Endodermal cell (in vitro differentiated cells): ENCODE data around the gene AHI1. TPM values are rescaled to one million over a fixed set of nuclear protein-coding genes. Genes with fewer than 3 reads are reported as not detected.

Source experiments
- DNase-seq: peaks from one replicate; pipeline ENCODE4 v3.0.0-alpha.2; 2017
- H3K27ac ChIP-seq: 2 replicates; pipeline ENCODE4 v1.5.1; 2013; ENCODE audit warnings: mild to moderate bottlenecking, low read depth, low read length, moderate library complexity
- H3K27me3 ChIP-seq: 2 replicates; pipeline ENCODE4 v1.6.1; 2013; ENCODE audit warnings: mild to moderate bottlenecking, low read length, moderate library complexity; ENCODE audit not compliant: insufficient read depth, control insufficient read depth, poor library complexity, severe bottlenecking
- H3K36me3 ChIP-seq: 2 replicates; pipeline ENCODE4 v1.7.0; 2013; ENCODE audit warnings: mild to moderate bottlenecking, low read length, moderate library complexity; ENCODE audit not compliant: control insufficient read depth, insufficient read depth
- H3K4me1 ChIP-seq: one replicate; pipeline ENCODE4 v1.7.0; 2013; ENCODE audit warnings: low read length; ENCODE audit not compliant: control insufficient read depth, insufficient read depth
- H3K4me3 ChIP-seq: 2 replicates; pipeline ENCODE4 v1.5.1; 2013; ENCODE audit warnings: mild to moderate bottlenecking, low read length, moderate library complexity
- H3K9ac ChIP-seq: 2 replicates; pipeline ENCODE4 v1.6.1; 2013; ENCODE audit warnings: mild to moderate bottlenecking, low read length, moderate library complexity; ENCODE audit not compliant: poor library complexity, severe bottlenecking; ENCODE audit errors: extremely low read depth
- H3K9me3 ChIP-seq: 2 replicates; pipeline ENCODE4 v1.6.1; 2013; ENCODE audit warnings: mild to moderate bottlenecking, low read length, moderate library complexity; ENCODE audit not compliant: control insufficient read depth
- H3K27ac Mint-ChIP-seq: 2 replicates; pipeline ENCODE4 v1.8.0; 2020; ENCODE audit warnings: mixed read lengths
- H3K27me3 Mint-ChIP-seq: 2 replicates; pipeline ENCODE4 v1.8.0; 2021; ENCODE audit warnings: mild to moderate bottlenecking, mixed read lengths; ENCODE audit not compliant: insufficient read depth
- H3K36me3 Mint-ChIP-seq: 2 replicates; pipeline ENCODE4 v1.8.0; 2020; ENCODE audit warnings: low read depth, mixed read lengths
- H3K4me1 Mint-ChIP-seq: 2 replicates; pipeline ENCODE4 v1.8.0; 2020; ENCODE audit warnings: mixed read lengths
- H3K4me3 Mint-ChIP-seq: 2 replicates; pipeline ENCODE4 v1.8.0; 2020; ENCODE audit warnings: mild to moderate bottlenecking, moderate library complexity, mixed read lengths
- H3K9me3 Mint-ChIP-seq: 2 replicates; pipeline ENCODE4 v1.8.0; 2020; ENCODE audit warnings: mild to moderate bottlenecking, mixed read lengths
- WGBS, 2 experiments: methylation state at CpG; one replicate each; pipeline versions ENCODE4 v1.1.5 to v1.1.7; 2013; ENCODE audit warnings: missing lambda C conversion rate in 2 of 2, mixed read lengths in 1 of 2; ENCODE audit not compliant: insufficient coverage in 1 of 2, insufficient read length in 1 of 2; 5-methylcytosine and 5-hydroxymethylcytosine counted together
- total RNA-seq, 2 donors: library from RNA; stranded (reverse); fragmentation: NEBNext Ultra II Directional in 1 of 2; extraction: Animal tissue kit (Norgen Biotek cat#: 25700) in 1 of 2; gene quantifications; 2 replicates in 1 of 2; 3 replicates in 1 of 2; pipeline ENCODE4 v1.2.1, GENCODE V29; 2021
- TF ChIP-seq, protein P1 (sequence below): fragments of 200-600 bp; sonication (generic); conservative IDR thresholded peaks from 2 replicates; pipeline ENCODE4 v1.5.0; 2021; ENCODE audit warnings: antibody characterized with exemption, mild to moderate bottlenecking

Gene AHI1
- total RNA-seq, 2 donors from 2014 or later = 24.9 to 34.9 TPM

DNA sequence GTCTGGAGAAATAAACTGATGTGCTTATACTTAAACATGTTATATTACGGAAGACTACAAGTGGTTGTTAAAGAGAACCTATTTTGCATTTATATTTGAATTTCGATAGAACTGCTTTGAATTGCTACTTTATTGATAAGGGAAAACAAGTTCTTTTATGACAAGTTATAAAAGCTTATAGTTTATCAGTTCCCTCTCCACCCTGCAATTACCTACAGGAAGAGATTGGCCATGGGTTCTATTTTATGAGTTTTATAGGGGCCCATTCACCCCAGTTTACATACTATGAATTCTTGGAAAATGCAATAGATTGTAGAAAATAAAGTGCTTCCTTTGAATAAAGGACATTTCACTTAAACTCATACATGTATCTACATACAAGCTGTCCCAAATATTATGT, 144.4 kb downstream of the AHI1 start:
- no peak overlapping the region for H3K27ac Mint-ChIP-seq
- Histone ChIP-seq H3K27ac (no peak overlapping the region), H3K9ac (no peak overlapping the region), H3K36me3 (no peaks in the 10 kb centered on the region), H3K4me3 (no peak overlapping the region), H3K4me1 (no peaks in the 10 kb centered on the region), H3K9me3 (no peaks in the 10 kb centered on the region), H3K27me3 (no peaks in the 10 kb centered on the region)
- peaks cover 2% of the 10 kb centered on the region for H3K4me1 Mint-ChIP-seq
- DNase-seq = no peak
- no peaks in the 10 kb centered on the region for H3K36me3 Mint-ChIP-seq
- no peaks in the 10 kb centered on the region for H3K27me3 Mint-ChIP-seq
- 90% methylated on average over 2 of the region's 2 CpGs; no CpG with 5 or more reads in 1 of the 2 experiments for WGBS, 2 experiments
- no peak overlapping the region for H3K4me3 Mint-ChIP-seq
- H3K9me3 Mint-ChIP-seq = no peaks in the 10 kb centered on the region
- TF ChIP-seq, protein P1, sequence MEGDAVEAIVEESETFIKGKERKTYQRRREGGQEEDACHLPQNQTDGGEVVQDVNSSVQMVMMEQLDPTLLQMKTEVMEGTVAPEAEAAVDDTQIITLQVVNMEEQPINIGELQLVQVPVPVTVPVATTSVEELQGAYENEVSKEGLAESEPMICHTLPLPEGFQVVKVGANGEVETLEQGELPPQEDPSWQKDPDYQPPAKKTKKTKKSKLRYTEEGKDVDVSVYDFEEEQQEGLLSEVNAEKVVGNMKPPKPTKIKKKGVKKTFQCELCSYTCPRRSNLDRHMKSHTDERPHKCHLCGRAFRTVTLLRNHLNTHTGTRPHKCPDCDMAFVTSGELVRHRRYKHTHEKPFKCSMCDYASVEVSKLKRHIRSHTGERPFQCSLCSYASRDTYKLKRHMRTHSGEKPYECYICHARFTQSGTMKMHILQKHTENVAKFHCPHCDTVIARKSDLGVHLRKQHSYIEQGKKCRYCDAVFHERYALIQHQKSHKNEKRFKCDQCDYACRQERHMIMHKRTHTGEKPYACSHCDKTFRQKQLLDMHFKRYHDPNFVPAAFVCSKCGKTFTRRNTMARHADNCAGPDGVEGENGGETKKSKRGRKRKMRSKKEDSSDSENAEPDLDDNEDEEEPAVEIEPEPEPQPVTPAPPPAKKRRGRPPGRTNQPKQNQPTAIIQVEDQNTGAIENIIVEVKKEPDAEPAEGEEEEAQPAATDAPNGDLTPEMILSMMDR = no peak

DNA sequence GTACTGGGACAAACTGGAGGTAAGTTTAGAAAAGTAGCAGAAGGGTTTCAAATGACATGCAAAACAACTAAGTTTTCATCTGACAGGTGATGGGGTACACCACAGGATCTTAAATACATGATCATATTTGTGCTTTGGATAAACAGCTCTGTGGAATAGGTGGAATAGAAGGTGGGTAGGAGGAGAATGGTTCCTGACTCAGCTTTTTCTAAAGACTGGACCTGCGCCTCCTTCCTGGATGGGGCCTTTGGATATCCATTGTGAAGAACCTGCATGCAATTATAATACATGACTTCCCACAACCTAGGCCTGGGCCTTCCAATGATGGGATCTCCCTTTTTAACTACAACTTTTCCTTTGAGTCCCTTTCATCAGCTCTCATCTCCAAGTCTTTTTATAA, 145.9 kb downstream of the AHI1 start:
- H3K27me3 ChIP-seq = no peaks in the 10 kb centered on the region
- H3K9me3 Mint-ChIP-seq = no peaks in the 10 kb centered on the region
- TF ChIP-seq, protein P1 = no peak
- no peak overlapping the region for H3K4me3 ChIP-seq
- WGBS, 2 experiments = 100% methylated on average over 1 of the region's 1 CpG; no CpG with 5 or more reads in 1 of the 2 experiments
- no peaks in the 10 kb centered on the region for H3K36me3 Mint-ChIP-seq
- no peaks in the 10 kb centered on the region for H3K4me1 ChIP-seq
- H3K36me3 ChIP-seq = no peaks in the 10 kb centered on the region
- H3K4me3 Mint-ChIP-seq = no peak overlapping the region
- H3K4me1 Mint-ChIP-seq = peaks cover 9% of the 10 kb centered on the region
- no peak overlapping the region for H3K27ac ChIP-seq
- no peak overlapping the region for H3K9ac ChIP-seq
- H3K9me3 ChIP-seq = no peaks in the 10 kb centered on the region
- no peak overlapping the region for H3K27ac Mint-ChIP-seq
- no peak for DNase-seq
- H3K27me3 Mint-ChIP-seq = no peaks in the 10 kb centered on the region

DNA sequence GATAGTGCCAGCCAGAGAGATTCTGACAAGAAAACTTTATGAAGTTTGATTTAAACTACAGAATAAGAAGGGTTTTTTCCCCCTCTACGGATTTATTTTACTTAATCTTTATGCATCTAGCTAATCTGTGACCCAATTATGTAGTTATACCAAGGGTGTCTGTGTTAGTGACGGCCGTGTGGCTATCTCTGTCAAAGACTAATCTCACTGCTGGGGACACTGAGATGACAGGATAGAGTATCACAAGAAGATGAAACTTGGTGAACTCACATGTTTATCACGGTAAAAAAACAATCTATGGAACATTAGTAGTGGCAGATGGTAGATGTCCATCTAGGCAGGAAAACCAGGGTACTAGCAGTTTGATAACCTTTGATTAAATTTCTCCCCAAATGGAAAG, 149.7 kb downstream of the AHI1 start:
- Histone ChIP-seq H3K36me3 (no peaks in the 10 kb centered on the region), H3K4me1 (no peaks in the 10 kb centered on the region), H3K4me3 (no peak overlapping the region), H3K9ac (no peak overlapping the region), H3K27me3 (no peaks in the 10 kb centered on the region), H3K9me3 (no peaks in the 10 kb centered on the region), H3K27ac (no peak overlapping the region)
- no peak overlapping the region for H3K27ac Mint-ChIP-seq
- TF ChIP-seq, protein P1 = no peak
- H3K4me1 Mint-ChIP-seq = peaks cover 9% of the 10 kb centered on the region
- H3K4me3 Mint-ChIP-seq = no peak overlapping the region
- no peak for DNase-seq
- no peaks in the 10 kb centered on the region for H3K9me3 Mint-ChIP-seq
- H3K27me3 Mint-ChIP-seq = no peaks in the 10 kb centered on the region
- no peaks in the 10 kb centered on the region for H3K36me3 Mint-ChIP-seq
- 85 to 97% methylated on average over 3 to 4 of the region's 4 CpGs for WGBS, 2 experiments
